ENCODE data around the gene WFDC1. TPM values are rescaled to one million over a fixed set of nuclear protein-coding genes. Genes with fewer than 3 reads are reported as not detected.
"Not testable (repeated sequence)": the region's sequence is repeated elsewhere in the genome, so short reads cannot be mapped to it uniquely, and the experiment has no call there.

Gene WFDC1
- polyA plus RNA-seq, 1 experiment, result 85.8 TPM

- Histone ChIP-seq H3K4me3 (ENCODE audit: low read depth, low read length) (no peak overlapping the region), H3K27me3 (ENCODE audit: control insufficient read depth, insufficient read depth, low read length) (peaks cover 1% of the 10 kb centered on the region; the same call in 1 of the 2 replicates), H3K36me3 (ENCODE audit: control insufficient read depth, insufficient read depth, low read length) (no peaks in the 10 kb centered on the region)
- no peak for DNase-seq (ENCODE audit: low read depth)
- POLR2A ChIA-PET, result no interaction called here
- CTCF ChIA-PET, result no interaction called here
- TF ChIP-seq CTCF (IDR thresholded peaks at IDR 0.05; ENCODE audit: insufficient read depth, low read depth, low read length), result no peak
Observed at GRCh38 chr16:84334058-84334457, 39.4 kb downstream of the WFDC1 start.

GRCh38 chr16:84334482-84334881, 39.8 kb downstream of the WFDC1 start:
- CTCF ChIA-PET, result no interaction called here
- Histone ChIP-seq H3K36me3 (ENCODE audit: control insufficient read depth, insufficient read depth, low read length) (no peaks in the 10 kb centered on the region), H3K4me3 (ENCODE audit: low read depth, low read length) (no peak overlapping the region), H3K27me3 (ENCODE audit: control insufficient read depth, insufficient read depth, low read length) (peaks cover 3% of the 10 kb centered on the region)
- no peak for DNase-seq (ENCODE audit: low read depth)
- POLR2A ChIA-PET, result no interaction called here
- no peak for TF ChIP-seq CTCF (IDR thresholded peaks at IDR 0.05; ENCODE audit: insufficient read depth, low read depth, low read length)

DNA sequence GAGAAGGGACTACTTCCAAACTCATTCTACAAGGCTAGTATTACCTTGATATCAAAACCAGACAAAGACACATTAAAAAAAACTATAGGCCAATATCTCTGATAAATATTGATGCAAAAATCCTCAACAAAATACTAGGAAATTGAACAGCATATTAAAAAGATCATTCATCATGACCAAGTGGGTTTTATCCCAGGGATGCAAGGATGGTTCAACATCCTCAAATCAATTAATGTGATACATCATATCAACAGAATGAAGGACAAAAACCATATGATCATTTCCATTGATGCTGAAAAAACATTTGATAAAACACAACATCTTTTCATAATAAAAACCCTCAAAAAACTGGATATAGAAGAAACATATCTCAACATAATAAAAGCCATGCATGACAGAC, 42.6 kb downstream of the WFDC1 start:
- POLR2A ChIA-PET; H3K4me3 ChIP-seq (ENCODE audit: low read depth, low read length); H3K36me3 ChIP-seq (ENCODE audit: control insufficient read depth, insufficient read depth, low read length); H3K27me3 ChIP-seq (ENCODE audit: control insufficient read depth, insufficient read depth, low read length); DNase-seq (ENCODE audit: low read depth): not testable (repeated sequence)
- CTCF ChIA-PET, result interaction anchor here (0.6 kb wide), 1 partner anchor 48 kb away, joined by 3 read pairs; no protein-coding TSS in a partner anchor

DNA sequence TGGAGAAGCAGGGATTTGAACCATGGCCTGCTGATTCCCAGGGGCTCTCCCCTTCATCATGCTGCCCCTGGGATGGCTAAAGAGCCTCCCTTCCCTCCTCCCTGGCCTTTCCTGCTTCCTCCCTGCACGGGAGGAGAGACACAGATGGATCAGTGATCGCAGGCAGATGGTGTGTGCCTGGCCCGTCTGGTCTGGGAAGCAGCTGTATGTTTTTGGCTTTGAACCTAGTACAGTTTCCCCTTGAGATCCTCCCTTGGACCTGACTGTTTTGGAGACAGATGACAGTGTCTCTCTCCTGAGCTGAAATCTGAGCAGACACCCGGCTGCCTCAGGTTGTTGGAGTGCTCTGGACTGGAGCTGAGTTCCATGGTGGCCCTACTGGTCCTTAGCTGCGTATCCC, 44.6 kb downstream of the WFDC1 start:
- Histone ChIP-seq H3K27me3 (ENCODE audit: control insufficient read depth, insufficient read depth, low read length) (peaks cover 6% of the 10 kb centered on the region), H3K4me3 (ENCODE audit: low read depth, low read length) (no peak overlapping the region), H3K36me3 (ENCODE audit: control insufficient read depth, insufficient read depth, low read length) (no peaks in the 10 kb centered on the region)
- POLR2A ChIA-PET, result no interaction called here
- CTCF ChIA-PET, result no interaction called here
- no peak for DNase-seq (ENCODE audit: low read depth)
- no peak for TF ChIP-seq CTCF (IDR thresholded peaks at IDR 0.05; ENCODE audit: insufficient read depth, low read depth, low read length)

DNA sequence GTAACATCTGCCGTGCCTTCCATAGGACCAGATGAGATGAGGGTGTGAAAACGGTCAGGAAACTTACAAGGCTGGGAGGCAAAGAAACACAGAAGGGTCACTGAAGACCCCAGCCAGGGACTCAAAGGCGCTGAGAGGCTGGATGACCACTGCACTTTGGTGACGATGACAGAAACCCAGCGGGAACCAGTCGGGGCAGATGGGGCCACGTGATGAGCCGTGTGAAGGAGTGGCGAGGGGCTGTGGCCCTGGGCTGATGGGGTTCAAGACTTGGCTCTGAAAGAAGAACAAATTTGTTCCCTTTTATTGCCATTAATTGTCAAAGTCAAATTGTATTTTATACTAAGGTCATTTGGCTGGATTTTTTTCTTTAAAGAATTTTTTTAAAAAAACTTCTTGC, 45.1 kb downstream of the WFDC1 start:
- CTCF ChIA-PET, result interaction anchor here (0.6 kb wide), 1 partner anchor 13 kb away, joined by 3 read pairs; no protein-coding TSS in a partner anchor
- H3K27me3 ChIP-seq (ENCODE audit: control insufficient read depth, insufficient read depth, low read length), result peaks cover 6% of the 10 kb centered on the region

More for the DNA sequence above, 45.1 kb downstream of the WFDC1 start:
- no peak for TF ChIP-seq CTCF (IDR thresholded peaks at IDR 0.05; ENCODE audit: insufficient read depth, low read depth, low read length)
- no peak overlapping the region for H3K4me3 ChIP-seq (ENCODE audit: low read depth, low read length)
- POLR2A ChIA-PET, result no interaction called here
- no peak for DNase-seq (ENCODE audit: low read depth)
- H3K36me3 ChIP-seq (ENCODE audit: control insufficient read depth, insufficient read depth, low read length), result no peaks in the 10 kb centered on the region
